Measurements from ENCODE around the gene COL5A1.

- TF ChIP-seq YY1 (IDR thresholded peaks at IDR 0.05; ENCODE audit: insufficient read depth, insufficient read length) (no peak), ZNF274 (IDR thresholded peaks at IDR 0.05; ENCODE audit: low read depth, low read length) (no peak), SUZ12 (IDR thresholded peaks at IDR 0.05; ENCODE audit: extremely low read depth, insufficient read depth, insufficient read length) (no peak)
Observed at GRCh38 chr9:134887219-134887618, 245.6 kb downstream of the COL5A1 start.
